DMS114 treated with DMSO at 0.1 percent for 48 hours (cell line): ENCODE results near the gene YWHAQ.
"Not testable (repeated sequence)": the region's sequence is repeated elsewhere in the genome, so short reads cannot be mapped to it uniquely, and the experiment has no call there.

Source experiments
- DNase-seq: peaks from one replicate; lab custom pipeline; 2025; ENCODE audit not compliant: unreplicated experiment; lab: John Stamatoyannopoulos, UW

The YWHAQ gene

GRCh38 chr2:9631878-9632700, 1.3 kb upstream of the YWHAQ start:
- no peak for DNase-seq

- no peak for DNase-seq
These were observed 689 bp upstream of the YWHAQ start for GRCh38 chr2:9631553-9631819.

- peak; percentile 15 for DNase-seq
These were observed 571 bp downstream of the YWHAQ start for GRCh38 chr2:9630117-9630735.

GRCh38 chr2:9629222-9630116, 1.3 kb downstream of the YWHAQ start:
- no peak for DNase-seq

GRCh38 chr2:9627310-9627709, 3.5 kb downstream of the YWHAQ start:
- no peak for DNase-seq

- no peak for DNase-seq
These were observed 7.6 kb downstream of the YWHAQ start for GRCh38 chr2:9623151-9623550.

GRCh38 chr2:9621655-9622054, 9.1 kb downstream of the YWHAQ start:
- not testable (repeated sequence) for DNase-seq

GRCh38 chr2:9618410-9618809, 12.4 kb downstream of the YWHAQ start:
- no peak for DNase-seq

- DNase-seq, result no peak
These were observed 13.0 kb downstream of the YWHAQ start for GRCh38 chr2:9617749-9618148.

GRCh38 chr2:9617296-9617695, 13.5 kb downstream of the YWHAQ start:
- no peak for DNase-seq

GRCh38 chr2:9614562-9614961, 16.2 kb downstream of the YWHAQ start:
- no peak for DNase-seq

GRCh38 chr2:9613291-9613690, 17.5 kb downstream of the YWHAQ start:
- no peak for DNase-seq

- not testable (repeated sequence) for DNase-seq
These were observed 19.3 kb downstream of the YWHAQ start for GRCh38 chr2:9611549-9611912.

- no peak for DNase-seq
These were observed 19.8 kb downstream of the YWHAQ start for GRCh38 chr2:9610781-9611548.

- DNase-seq, result not testable (repeated sequence)
These were observed 22.3 kb downstream of the YWHAQ start for GRCh38 chr2:9608491-9608890.

- DNase-seq, result no peak
These were observed 28.4 kb downstream of the YWHAQ start for GRCh38 chr2:9602412-9602811.

- DNase-seq, result no peak
These were observed 29.4 kb downstream of the YWHAQ start for GRCh38 chr2:9601397-9601796.

GRCh38 chr2:9599430-9599829, 31.4 kb downstream of the YWHAQ start:
- DNase-seq, result no peak

GRCh38 chr2:9596621-9597311, 34.0 kb downstream of the YWHAQ start:
- DNase-seq, result no peak

- DNase-seq, result no peak
These were observed 35.1 kb downstream of the YWHAQ start for GRCh38 chr2:9595746-9596145.

- DNase-seq, result not testable (repeated sequence)
These were observed 35.5 kb downstream of the YWHAQ start for GRCh38 chr2:9595256-9595655.
